HFF-Myc (cell line): Measurements from ENCODE around the gene ECM2.

Experiments
- DNase-seq: peaks from one replicate; pipeline ENCODE4 v3.0.0-alpha.2; 2011; ENCODE audit warnings: low read depth; ENCODE audit errors: extremely low read depth
- H3K4me3 ChIP-seq: replicated peaks from 2 replicates; pipeline ENCODE4 v1.5.1; 2011; ENCODE audit warnings: low read depth, mild to moderate bottlenecking, control low read depth, low read length
- TF ChIP-seq, protein P1 (sequence below): IDR thresholded peaks from 2 replicates; pipeline ENCODE4 v1.5.1; 2012; ENCODE audit warnings: mild to moderate bottlenecking, low read depth, low read length, control low read depth; ENCODE audit errors: missing control alignments

ECM2 gene

DNA sequence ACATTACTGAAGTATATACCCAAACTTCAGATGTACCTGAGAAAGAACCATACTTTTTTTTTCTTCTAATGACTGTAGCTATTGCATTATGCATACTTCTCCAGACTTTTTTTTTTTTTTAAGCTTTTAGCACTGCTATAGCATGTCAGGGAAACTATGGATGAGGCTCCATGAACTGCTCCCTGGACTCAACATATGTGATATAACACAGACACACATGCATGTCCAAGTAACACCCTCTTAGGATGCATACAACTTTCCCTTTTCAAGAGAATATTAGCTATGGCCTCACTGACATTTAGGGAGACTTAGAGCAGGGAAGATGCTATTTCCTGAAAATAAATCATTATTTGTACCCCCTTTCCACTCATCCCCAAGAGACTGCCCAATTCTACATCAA is 53.0 kb downstream of the ECM2 start:
- no peak overlapping the region for H3K4me3 ChIP-seq
- TF ChIP-seq, protein P1, sequence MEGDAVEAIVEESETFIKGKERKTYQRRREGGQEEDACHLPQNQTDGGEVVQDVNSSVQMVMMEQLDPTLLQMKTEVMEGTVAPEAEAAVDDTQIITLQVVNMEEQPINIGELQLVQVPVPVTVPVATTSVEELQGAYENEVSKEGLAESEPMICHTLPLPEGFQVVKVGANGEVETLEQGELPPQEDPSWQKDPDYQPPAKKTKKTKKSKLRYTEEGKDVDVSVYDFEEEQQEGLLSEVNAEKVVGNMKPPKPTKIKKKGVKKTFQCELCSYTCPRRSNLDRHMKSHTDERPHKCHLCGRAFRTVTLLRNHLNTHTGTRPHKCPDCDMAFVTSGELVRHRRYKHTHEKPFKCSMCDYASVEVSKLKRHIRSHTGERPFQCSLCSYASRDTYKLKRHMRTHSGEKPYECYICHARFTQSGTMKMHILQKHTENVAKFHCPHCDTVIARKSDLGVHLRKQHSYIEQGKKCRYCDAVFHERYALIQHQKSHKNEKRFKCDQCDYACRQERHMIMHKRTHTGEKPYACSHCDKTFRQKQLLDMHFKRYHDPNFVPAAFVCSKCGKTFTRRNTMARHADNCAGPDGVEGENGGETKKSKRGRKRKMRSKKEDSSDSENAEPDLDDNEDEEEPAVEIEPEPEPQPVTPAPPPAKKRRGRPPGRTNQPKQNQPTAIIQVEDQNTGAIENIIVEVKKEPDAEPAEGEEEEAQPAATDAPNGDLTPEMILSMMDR = no peak
- no peak for DNase-seq

DNA sequence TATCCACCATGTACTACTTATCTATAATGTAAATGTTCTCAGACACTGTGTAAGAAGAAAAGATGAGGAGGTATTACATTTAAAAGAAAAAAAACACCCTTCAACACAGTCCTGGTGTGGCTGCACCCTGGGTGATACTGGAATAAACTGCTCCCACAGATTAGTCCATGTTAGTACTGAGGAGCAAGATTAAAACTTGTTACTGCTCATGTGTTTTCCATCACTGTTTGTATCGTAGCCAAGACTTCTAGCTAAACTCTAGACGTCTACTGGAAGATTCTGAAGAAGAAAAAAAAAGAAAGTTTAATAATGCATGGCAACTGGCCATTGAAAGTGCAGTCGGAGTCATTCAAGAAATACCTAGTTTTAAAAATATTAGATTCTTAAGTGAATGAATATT is 53.5 kb downstream of the ECM2 start, which contains the start of gene ASPN:
TSS of gene ASPN (minus strand) at position 178 of the 400 bp plus-strand sequence.
- TF ChIP-seq, protein P1 = no peak
- DNase-seq = peak; percentile 84
- H3K4me3 ChIP-seq = peak within 1 kb of the TSS; percentile 20

DNA sequence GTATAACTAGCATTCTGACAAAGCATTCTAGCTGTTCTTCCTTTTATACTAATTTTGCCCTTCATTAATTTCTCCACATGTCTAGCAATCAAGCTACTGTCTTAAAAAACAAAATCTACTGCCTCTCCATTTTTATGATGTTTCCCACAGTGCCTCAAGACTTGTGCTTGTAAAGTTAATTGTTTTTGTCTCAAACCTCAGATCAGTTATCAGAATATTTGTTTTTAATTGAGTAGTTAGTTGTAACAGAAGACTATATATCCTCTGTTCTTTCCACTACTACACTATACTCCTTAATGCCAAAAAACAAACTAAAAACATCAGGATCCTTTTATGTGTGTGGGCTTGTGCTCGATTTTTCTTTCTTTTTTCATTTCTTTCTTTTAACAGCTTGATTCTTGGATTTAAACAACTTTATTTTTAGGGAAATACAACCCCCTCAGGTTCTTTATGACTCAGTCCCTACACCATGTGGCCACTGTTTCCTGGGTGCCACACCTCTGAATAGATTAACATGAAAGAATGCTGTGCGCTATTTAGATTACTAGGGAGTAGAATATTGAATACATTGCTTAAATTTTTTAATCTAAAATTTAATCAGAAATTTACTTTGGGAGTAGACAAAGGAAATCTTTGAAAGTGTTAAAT is 54.7 kb downstream of the ECM2 start:
- TF ChIP-seq, protein P1 = no peak
- no peak for DNase-seq
- H3K4me3 ChIP-seq = peak overlapping the region; percentile 20

DNA sequence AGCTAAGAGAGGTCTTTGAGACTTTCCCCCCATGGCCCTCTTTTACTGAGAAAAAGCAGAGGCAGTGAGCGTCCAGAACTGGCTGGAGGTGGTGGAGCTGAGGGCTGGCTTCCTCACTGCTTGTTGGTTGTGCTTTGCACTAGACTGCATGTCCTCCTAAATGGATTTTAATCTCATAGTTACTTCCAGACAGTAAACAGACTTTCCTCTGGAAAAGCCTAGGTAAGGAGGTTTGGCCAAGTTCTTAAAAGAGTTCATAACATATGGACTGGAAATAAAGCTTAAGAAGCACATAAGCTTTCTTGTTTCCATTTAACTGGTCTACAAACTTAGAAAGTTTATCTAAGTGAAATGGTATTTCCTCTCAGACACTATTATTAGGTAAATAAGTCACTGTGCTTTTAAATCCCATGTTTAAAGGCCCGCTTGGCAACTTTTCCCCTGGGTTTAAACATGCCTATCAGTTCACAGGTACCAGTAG is 55.5 kb downstream of the ECM2 start:
- peak; percentile 42 for DNase-seq
- TF ChIP-seq, protein P1 = no peak
- no peak overlapping the region for H3K4me3 ChIP-seq

DNA sequence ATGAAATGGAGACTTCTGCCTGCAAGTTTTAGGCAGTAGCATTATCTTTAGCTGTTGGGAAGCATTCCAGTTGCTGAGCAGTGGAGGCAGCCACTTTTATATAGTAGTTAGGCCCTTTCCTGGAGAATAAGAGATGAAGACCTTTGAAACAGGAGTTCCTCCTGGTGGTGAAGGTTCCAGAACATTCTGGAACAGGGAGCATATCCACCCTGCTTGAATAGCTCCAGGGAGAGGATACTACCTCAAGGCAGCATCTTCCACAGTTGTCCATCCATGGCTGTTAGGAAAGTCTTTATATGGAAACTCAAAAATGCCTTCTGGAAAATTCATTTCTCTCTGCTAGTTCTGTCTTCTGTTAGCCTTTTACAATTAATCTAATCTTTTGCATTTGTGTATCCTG is 56.4 kb downstream of the ECM2 start:
- DNase-seq = no peak
- H3K4me3 ChIP-seq = no peak overlapping the region
- TF ChIP-seq, protein P1 = no peak

DNA sequence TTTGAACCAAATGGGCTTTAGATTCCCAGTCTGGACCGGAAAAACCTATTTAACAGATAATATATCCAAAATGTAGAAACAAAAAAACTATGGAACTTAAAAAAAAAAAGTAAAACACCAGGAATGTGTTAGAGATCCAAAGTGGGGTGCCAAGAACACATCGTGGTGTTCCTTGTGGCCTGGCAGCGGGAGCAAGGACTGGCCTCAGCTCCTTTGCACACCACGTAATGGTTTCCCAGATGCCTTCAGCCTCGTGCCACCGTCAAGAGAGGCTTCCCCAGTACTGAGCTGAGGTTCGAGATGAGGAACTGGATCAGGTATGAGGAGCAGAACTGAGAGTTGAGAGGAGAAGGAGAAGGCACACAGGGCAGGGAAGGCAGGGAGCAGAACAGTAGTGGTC is 57.0 kb downstream of the ECM2 start:
- DNase-seq = no peak
- TF ChIP-seq, protein P1 = no peak
- no peak overlapping the region for H3K4me3 ChIP-seq

DNA sequence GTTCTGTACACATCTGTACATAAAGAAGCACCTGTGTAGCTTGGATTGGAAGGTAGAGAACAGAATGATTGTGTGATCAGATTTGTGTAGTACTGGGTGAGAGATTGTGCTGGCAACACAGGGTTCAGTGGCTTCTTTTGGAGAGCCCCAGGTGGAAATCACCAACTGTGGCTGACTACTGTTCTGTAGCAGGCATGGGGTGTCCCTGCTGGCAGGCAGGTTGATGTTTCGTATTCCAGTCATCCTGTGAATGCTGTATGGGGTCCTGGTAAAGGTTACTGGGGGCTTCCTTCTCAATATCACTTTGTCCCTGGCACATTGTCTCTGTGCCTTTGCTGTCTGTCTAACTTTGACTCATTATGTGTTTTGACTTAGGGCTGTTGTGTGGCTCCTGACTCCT is 58.8 kb downstream of the ECM2 start:
- TF ChIP-seq, protein P1 = no peak
- no peak for DNase-seq
- no peak overlapping the region for H3K4me3 ChIP-seq
